ENCODE results near the gene TKTL1.

DNA sequence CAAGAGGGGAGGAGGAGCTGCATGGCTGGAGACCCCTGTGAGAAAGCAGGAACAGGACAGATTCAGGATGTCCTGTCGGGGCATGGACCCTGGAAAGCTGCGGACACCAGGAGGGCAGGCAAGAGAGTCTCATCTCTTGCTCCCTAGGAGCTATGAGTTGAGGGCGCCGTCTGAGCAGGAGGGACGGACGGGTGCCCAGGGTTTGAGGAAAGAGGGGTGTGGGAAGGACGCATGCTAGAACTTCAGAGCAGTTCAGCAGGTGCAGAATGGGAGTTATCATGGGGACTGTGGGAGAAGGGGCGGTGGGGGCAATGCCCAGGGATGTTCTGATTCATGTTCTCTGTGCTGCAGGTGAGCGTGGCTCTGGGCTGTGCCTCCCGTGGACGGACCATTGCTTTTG is 24.8 kb downstream of the TKTL1 start:
- TF ChIP-seq, protein P1, sequence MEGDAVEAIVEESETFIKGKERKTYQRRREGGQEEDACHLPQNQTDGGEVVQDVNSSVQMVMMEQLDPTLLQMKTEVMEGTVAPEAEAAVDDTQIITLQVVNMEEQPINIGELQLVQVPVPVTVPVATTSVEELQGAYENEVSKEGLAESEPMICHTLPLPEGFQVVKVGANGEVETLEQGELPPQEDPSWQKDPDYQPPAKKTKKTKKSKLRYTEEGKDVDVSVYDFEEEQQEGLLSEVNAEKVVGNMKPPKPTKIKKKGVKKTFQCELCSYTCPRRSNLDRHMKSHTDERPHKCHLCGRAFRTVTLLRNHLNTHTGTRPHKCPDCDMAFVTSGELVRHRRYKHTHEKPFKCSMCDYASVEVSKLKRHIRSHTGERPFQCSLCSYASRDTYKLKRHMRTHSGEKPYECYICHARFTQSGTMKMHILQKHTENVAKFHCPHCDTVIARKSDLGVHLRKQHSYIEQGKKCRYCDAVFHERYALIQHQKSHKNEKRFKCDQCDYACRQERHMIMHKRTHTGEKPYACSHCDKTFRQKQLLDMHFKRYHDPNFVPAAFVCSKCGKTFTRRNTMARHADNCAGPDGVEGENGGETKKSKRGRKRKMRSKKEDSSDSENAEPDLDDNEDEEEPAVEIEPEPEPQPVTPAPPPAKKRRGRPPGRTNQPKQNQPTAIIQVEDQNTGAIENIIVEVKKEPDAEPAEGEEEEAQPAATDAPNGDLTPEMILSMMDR (IDR thresholded peaks at IDR 0.05; ENCODE audit: low read depth, low read length), result no peak
- TF ChIP-seq EZH2phosphoT487 (IDR thresholded peaks at IDR 0.05; ENCODE audit: low read depth), result no peak

Measured in OCI-LY3 (cell line).